Measurements from ENCODE around the gene MTMR4. TPM values are rescaled to one million over a fixed set of nuclear protein-coding genes. Genes with fewer than 3 reads are reported as not detected.

Gene MTMR4
- total and polyA plus RNA-seq, 2 experiments from 2014 or later = 11.1 to 42.2 TPM

DNA sequence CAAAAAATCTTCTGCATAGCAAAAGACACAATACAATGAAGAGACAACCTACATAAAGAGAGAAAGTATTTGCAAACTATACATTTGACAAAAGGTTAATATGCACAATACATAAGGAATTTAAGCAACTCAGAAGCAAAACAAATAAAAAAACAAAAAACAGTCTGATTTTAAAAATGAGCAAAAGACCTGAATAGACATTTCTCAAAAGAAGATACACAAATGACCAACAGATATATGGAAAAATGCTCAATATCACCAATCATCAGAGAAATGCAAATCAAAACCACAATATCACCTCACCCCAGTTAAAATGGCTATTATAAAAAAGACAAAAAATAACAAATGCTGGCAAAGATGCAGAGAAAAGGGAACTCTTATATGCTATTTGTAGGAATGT, 58.9 kb downstream of the MTMR4 start (continued):
- TF ChIP-seq, protein P1, sequence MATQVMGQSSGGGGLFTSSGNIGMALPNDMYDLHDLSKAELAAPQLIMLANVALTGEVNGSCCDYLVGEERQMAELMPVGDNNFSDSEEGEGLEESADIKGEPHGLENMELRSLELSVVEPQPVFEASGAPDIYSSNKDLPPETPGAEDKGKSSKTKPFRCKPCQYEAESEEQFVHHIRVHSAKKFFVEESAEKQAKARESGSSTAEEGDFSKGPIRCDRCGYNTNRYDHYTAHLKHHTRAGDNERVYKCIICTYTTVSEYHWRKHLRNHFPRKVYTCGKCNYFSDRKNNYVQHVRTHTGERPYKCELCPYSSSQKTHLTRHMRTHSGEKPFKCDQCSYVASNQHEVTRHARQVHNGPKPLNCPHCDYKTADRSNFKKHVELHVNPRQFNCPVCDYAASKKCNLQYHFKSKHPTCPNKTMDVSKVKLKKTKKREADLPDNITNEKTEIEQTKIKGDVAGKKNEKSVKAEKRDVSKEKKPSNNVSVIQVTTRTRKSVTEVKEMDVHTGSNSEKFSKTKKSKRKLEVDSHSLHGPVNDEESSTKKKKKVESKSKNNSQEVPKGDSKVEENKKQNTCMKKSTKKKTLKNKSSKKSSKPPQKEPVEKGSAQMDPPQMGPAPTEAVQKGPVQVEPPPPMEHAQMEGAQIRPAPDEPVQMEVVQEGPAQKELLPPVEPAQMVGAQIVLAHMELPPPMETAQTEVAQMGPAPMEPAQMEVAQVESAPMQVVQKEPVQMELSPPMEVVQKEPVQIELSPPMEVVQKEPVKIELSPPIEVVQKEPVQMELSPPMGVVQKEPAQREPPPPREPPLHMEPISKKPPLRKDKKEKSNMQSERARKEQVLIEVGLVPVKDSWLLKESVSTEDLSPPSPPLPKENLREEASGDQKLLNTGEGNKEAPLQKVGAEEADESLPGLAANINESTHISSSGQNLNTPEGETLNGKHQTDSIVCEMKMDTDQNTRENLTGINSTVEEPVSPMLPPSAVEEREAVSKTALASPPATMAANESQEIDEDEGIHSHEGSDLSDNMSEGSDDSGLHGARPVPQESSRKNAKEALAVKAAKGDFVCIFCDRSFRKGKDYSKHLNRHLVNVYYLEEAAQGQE (IDR thresholded peaks at IDR 0.05; ENCODE audit: unreplicated experiment) = no peak
- no peak for TF ChIP-seq NANOG (IDR thresholded peaks at IDR 0.05; ENCODE audit: borderline replicate concordance)
- no peak for TF ChIP-seq JUNB (IDR thresholded peaks at IDR 0.05; ENCODE audit: unreplicated experiment)
- no peak for TF ChIP-seq CREB1 (CRISPR knock-in tag; IDR thresholded peaks at IDR 0.05; ENCODE audit: low read depth)
- no peak for TF ChIP-seq EZH2 (IDR thresholded peaks at IDR 0.05; ENCODE audit: low read depth, unreplicated experiment)
- no peak for TF ChIP-seq EZH2phosphoT487 (IDR thresholded peaks at IDR 0.05; ENCODE audit: unreplicated experiment)
- no peak for TF ChIP-seq ZNF331 (CRISPR knock-in tag; IDR thresholded peaks at IDR 0.05; ENCODE audit: low read depth)

- H3K4me3 Mint-ChIP-seq = no peak overlapping the region
- TF ChIP-seq ETS1 (IDR thresholded peaks at IDR 0.05) (no peak), ZNF114 (CRISPR knock-in tag; IDR thresholded peaks at IDR 0.05) (no peak), NANOG (IDR thresholded peaks at IDR 0.05; ENCODE audit: borderline replicate concordance) (no peak)
- TF ChIP-seq, protein P1 (IDR thresholded peaks at IDR 0.05; ENCODE audit: unreplicated experiment) = no peak
- TF ChIP-seq, protein P2, sequence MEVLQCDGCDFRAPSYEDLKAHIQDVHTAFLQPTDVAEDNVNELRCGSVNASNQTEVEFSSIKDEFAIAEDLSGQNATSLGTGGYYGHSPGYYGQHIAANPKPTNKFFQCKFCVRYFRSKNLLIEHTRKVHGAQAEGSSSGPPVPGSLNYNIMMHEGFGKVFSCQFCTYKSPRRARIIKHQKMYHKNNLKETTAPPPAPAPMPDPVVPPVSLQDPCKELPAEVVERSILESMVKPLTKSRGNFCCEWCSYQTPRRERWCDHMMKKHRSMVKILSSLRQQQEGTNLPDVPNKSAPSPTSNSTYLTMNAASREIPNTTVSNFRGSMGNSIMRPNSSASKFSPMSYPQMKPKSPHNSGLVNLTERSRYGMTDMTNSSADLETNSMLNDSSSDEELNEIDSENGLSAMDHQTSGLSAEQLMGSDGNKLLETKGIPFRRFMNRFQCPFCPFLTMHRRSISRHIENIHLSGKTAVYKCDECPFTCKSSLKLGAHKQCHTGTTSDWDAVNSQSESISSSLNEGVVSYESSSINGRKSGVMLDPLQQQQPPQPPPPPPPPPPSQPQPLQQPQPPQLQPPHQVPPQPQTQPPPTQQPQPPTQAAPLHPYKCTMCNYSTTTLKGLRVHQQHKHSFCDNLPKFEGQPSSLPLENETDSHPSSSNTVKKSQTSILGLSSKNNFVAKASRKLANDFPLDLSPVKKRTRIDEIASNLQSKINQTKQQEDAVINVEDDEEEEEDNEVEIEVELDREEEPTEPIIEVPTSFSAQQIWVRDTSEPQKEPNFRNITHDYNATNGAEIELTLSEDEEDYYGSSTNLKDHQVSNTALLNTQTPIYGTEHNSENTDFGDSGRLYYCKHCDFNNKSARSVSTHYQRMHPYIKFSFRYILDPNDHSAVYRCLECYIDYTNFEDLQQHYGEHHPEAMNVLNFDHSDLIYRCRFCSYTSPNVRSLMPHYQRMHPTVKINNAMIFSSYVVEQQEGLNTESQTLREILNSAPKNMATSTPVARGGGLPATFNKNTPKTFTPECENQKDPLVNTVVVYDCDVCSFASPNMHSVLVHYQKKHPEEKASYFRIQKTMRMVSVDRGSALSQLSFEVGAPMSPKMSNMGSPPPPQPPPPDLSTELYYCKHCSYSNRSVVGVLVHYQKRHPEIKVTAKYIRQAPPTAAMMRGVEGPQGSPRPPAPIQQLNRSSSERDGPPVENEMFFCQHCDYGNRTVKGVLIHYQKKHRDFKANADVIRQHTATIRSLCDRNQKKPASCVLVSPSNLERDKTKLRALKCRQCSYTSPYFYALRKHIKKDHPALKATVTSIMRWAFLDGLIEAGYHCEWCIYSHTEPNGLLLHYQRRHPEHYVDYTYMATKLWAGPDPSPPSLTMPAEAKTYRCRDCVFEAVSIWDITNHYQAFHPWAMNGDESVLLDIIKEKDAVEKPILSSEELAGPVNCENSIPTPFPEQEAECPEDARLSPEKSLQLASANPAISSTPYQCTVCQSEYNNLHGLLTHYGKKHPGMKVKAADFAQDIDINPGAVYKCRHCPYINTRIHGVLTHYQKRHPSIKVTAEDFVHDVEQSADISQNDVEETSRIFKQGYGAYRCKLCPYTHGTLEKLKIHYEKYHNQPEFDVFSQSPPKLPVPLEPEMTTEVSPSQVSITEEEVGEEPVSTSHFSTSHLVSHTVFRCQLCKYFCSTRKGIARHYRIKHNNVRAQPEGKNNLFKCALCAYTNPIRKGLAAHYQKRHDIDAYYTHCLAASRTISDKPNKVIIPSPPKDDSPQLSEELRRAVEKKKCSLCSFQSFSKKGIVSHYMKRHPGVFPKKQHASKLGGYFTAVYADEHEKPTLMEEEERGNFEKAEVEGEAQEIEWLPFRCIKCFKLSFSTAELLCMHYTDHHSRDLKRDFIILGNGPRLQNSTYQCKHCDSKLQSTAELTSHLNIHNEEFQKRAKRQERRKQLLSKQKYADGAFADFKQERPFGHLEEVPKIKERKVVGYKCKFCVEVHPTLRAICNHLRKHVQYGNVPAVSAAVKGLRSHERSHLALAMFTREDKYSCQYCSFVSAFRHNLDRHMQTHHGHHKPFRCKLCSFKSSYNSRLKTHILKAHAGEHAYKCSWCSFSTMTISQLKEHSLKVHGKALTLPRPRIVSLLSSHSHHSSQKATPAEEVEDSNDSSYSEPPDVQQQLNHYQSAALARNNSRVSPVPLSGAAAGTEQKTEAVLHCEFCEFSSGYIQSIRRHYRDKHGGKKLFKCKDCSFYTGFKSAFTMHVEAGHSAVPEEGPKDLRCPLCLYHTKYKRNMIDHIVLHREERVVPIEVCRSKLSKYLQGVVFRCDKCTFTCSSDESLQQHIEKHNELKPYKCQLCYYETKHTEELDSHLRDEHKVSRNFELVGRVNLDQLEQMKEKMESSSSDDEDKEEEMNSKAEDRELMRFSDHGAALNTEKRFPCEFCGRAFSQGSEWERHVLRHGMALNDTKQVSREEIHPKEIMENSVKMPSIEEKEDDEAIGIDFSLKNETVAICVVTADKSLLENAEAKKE (CRISPR knock-in tag; IDR thresholded peaks at IDR 0.05) = no peak
These were observed 61.7 kb downstream of the MTMR4 start for GRCh38 chr17:58452738-58453137.

More at GRCh38 chr17:58452738-58453137, 61.7 kb downstream of the MTMR4 start:
- Histone ChIP-seq H4K20me1 (replicated peaks; ENCODE audit: insufficient read depth) (no peaks in the 10 kb centered on the region), H3K4me1 (ENCODE audit: insufficient read depth) (no peaks in the 10 kb centered on the region), H3K9me2 (ENCODE audit: insufficient read depth) (no peaks in the 10 kb centered on the region), H3K27me3 (ENCODE audit: insufficient read depth) (no peaks in the 10 kb centered on the region), H3K27ac (ENCODE audit: low read depth) (no peak overlapping the region), H3K4me2 (no peak overlapping the region), H3K36me3 (ENCODE audit: insufficient read depth) (no peaks in the 10 kb centered on the region), H3K79me2 (replicated peaks; ENCODE audit: insufficient read depth) (no peaks in the 10 kb centered on the region), H2AFZ (no peak overlapping the region), H3F3A (replicated peaks; ENCODE audit: low read depth) (no peaks in the 10 kb centered on the region), H3K4me3 (no peak overlapping the region)
- Mint-ChIP-seq H3K9me3 (peaks cover 8% of the 10 kb centered on the region; the same call in 2 of the 3 replicates), H3K27ac (no peak overlapping the region), H3K36me3 (ENCODE audit: low read depth) (peaks cover 5% of the 10 kb centered on the region; the same call in 1 of the 3 replicates), H3K27me3 (ENCODE audit: insufficient read depth, low read depth, poor library complexity) (peaks cover 2% of the 10 kb centered on the region), H3K4me1 (no peaks in the 10 kb centered on the region)
- no peak for DNase-seq (ENCODE audit: low spot score)
- ATAC-seq = no peak

Measured in GM23338 (cell line).